NB4 (cell line): ENCODE measurements around the gene FXYD2.

Experiments
- DNase-seq: peaks from one replicate; pipeline ENCODE4 v3.0.0; 2010; ENCODE audit warnings: low read depth
- H3K4me3 ChIP-seq: one replicate; pipeline ENCODE4 v1.5.1; 2011; ENCODE audit warnings: mild to moderate bottlenecking, low read depth, low read length, moderate library complexity
- CTCF ChIP-seq: IDR thresholded peaks from one replicate; pipeline ENCODE4 v1.5.1; 2012; ENCODE audit warnings: low read depth, low read length
- MAX ChIP-seq: IDR thresholded peaks from 2 replicates; pipeline ENCODE4 v1.6.1; 2011; ENCODE audit warnings: low read depth, low read length
- MYC ChIP-seq: IDR thresholded peaks from 2 replicates; pipeline ENCODE4 v1.6.1; 2011; ENCODE audit warnings: low read depth, low read length
- POLR2A ChIP-seq: IDR thresholded peaks from 2 replicates; pipeline ENCODE4 v1.6.1; 2011; ENCODE audit warnings: mild to moderate bottlenecking; ENCODE audit not compliant: insufficient read length; ENCODE audit errors: extremely low read depth

The FXYD2 gene

GRCh38 chr11:117786135-117786870, 38.2 kb downstream of the FXYD2 start:
- DNase-seq = no peak
- TF ChIP-seq CTCF (no peak), MYC (no peak), POLR2A (no peak), MAX (no peak)
- H3K4me3 ChIP-seq = no peak overlapping the region

GRCh38 chr11:117782101-117782500, 42.4 kb downstream of the FXYD2 start:
- DNase-seq = no peak
- no peak overlapping the region for H3K4me3 ChIP-seq
- TF ChIP-seq MYC (no peak), CTCF (no peak), MAX (no peak), POLR2A (no peak)

GRCh38 chr11:117781627-117782026, 42.9 kb downstream of the FXYD2 start:
- DNase-seq = no peak
- no peak for TF ChIP-seq MAX
- no peak overlapping the region for H3K4me3 ChIP-seq

GRCh38 chr11:117780456-117780855, 44.1 kb downstream of the FXYD2 start:
- no peak overlapping the region for H3K4me3 ChIP-seq
- no peak for DNase-seq

GRCh38 chr11:117774553-117774952, 50.0 kb downstream of the FXYD2 start:
- H3K4me3 ChIP-seq = no peak overlapping the region
- no peak for TF ChIP-seq POLR2A
- DNase-seq = no peak

More at GRCh38 chr11:117780456-117780855, 44.1 kb downstream of the FXYD2 start:
- TF ChIP-seq MAX (no peak), POLR2A (no peak)

GRCh38 chr11:117772360-117772759, 52.2 kb downstream of the FXYD2 start:
- DNase-seq = no peak
- H3K4me3 ChIP-seq = no peak overlapping the region
- TF ChIP-seq POLR2A (no peak), MAX (no peak), CTCF (no peak), MYC (no peak)

GRCh38 chr11:117771841-117772240, 52.7 kb downstream of the FXYD2 start:
- H3K4me3 ChIP-seq = no peak overlapping the region
- DNase-seq = no peak
- TF ChIP-seq MAX = no peak

GRCh38 chr11:117771197-117771596, 53.3 kb downstream of the FXYD2 start:
- no peak for TF ChIP-seq MYC
- DNase-seq = no peak
- H3K4me3 ChIP-seq = no peak overlapping the region
